Stimulated activated CD8-positive, alpha-beta memory T cell treated with anti-CD3 and anti-CD28 coated beads, Interleukin-12 subunit alpha, Interleukin-12 subunit beta, amount 100 ng/mL, for 4 hours (primary cell): ENCODE measurements around the gene PLPP3.

ENCODE experiments used
- DNase-seq: peaks from one replicate; pipeline ENCODE4 v3.0.0-alpha.2; 2020; ENCODE audit warnings: low read depth

Gene PLPP3

GRCh38 chr1:56576880-56577405, 2.4 kb downstream of the PLPP3 start:
- no peak for DNase-seq

GRCh38 chr1:56575865-56576264, 3.5 kb downstream of the PLPP3 start:
- no peak for DNase-seq

- DNase-seq = no peak
These were observed 4.6 kb downstream of the PLPP3 start for GRCh38 chr1:56574794-56575193.

DNA sequence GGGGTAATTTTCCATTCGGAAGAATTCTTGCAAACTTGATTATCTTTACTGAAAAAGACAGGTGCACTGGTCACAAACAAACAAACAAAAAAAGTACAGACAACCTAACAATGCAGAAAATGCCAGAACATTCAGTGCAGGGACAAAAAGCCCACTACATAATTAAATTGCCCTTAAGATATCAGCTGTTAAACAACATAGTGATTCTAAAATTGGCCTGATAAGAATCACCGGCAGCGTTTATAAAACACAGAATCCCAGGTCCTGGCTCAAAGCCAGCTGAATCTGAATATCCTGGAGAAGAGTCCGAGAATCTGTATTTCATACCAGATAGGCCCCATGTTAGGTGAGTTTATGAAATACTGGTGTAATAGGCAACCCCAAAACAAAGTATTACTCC, 6.1 kb downstream of the PLPP3 start:
- DNase-seq = no peak

- DNase-seq = no peak
These were observed 6.9 kb downstream of the PLPP3 start for GRCh38 chr1:56572334-56573050.

GRCh38 chr1:56571448-56571847, 7.9 kb downstream of the PLPP3 start:
- DNase-seq = no peak

DNA sequence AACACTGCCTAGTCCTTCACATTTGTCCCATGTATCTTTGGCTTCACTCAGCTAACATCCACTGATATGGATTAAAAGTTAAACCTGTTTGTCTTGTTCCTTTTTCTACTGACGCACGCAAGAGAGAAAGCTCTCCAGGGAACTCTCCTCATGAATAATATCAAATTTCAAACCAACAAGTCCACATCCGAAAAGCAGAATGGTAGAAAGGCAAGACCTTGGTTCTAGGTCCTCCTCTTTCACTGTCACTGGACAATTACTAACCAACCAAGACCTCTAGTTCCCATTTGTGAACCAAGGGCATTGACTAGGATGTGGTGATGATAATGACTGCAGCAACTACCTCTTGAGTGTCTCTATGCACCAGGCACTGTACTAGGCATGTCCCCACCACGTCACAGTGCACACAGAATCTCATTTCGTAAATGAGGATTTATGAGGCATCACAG, 8.4 kb downstream of the PLPP3 start:
- no peak for DNase-seq

- DNase-seq = no peak
These were observed 9.7 kb downstream of the PLPP3 start for GRCh38 chr1:56569661-56570060.

DNA sequence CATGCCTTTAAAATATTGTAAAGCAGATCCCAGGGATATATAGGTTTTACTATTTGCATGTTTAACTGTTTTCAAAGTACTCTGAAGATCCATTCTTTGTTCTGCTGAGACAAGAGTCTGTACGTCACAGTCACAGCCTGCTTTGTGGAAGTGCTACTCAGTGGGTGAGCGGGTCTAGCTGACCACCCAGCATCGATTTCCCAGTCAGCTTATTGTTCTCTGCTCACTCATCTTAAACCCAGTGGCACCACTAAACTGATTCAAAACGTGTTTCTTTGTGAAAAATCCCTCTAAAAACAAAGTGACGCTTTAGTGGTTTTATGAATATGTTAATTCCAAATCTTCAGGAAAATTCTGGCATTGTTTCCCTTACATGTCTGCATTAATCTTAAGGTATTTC, 12.4 kb downstream of the PLPP3 start:
- DNase-seq = no peak

DNA sequence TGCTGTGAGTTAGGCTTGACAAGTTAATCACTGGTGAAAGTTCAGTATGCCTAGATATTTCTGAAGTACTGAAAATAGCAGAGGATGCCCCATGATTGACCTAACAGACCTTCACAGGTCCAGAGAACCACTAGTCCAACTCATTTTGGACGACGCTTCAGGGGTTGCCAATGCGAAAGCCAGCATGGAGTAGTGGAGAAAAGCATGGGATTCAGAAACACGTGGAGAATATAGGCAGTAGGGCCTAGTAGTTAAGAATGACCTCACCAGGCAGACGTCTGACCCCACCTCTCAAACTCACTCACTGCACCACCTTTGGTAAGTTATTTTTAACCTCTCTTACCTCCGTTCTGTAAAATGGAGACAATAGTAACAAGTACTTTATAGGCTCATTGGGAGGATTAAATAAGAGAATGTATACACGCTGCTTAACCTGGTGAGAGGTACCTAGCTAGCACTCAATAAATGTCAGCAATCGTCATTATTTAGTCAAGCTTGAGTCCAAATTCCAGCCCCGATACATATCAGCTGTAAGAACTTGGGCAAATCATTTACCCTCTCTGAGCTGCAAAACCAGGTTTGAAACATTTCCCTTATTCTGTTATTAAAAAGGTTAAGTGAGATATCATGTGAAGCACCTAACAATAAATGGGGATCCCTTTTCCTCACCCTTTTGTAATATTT, 13.2 kb downstream of the PLPP3 start:
- no peak for DNase-seq

DNA sequence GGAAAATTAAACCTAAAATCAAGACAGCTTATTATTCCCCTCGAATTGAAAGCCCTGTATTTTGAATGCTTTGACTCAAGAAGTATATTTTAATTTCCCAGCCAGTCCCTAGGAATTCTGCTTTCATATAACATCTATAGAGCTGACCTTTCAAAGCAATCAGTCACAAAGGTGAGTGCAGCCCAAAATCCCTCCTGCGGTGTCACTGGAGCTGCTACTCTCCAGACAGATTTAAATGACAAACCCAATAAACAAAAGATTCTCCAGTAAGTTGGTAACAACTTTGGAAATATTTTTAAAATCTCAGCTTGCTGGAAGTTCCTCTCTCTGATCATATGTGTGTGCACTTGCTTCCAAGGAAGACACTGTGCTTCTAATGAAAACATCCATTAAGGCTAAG, 14.7 kb downstream of the PLPP3 start:
- DNase-seq = no peak

- DNase-seq = no peak
These were observed 15.8 kb downstream of the PLPP3 start for GRCh38 chr1:56563568-56563967.

DNA sequence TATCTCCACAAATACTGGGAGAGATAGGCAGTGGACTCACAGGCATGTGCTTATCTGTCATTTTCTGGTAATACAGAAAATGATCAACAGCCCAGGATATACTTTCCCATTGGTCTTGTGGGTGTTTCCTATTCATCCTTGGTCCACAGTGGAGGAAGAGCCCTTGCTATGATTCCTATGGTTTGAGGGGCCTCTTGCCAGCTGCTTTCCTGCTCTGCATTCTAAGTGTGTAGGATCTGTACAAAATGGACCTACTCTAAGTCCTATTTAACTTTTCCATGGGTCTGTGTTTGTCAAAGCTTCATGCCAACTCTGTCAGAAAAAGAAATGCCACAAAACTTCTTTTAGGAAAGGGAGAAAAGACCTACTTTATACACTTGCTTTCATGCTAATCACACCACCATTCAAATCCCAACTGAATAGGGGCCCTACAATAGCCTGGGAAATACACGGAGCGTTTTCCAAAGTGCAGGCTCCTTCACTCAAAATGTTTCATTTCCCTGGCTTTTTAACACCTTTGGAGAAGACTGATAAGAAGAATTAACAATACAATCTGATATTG, 16.4 kb downstream of the PLPP3 start:
- DNase-seq = no peak

GRCh38 chr1:56561227-56562019, 17.9 kb downstream of the PLPP3 start:
- DNase-seq = no peak

DNA sequence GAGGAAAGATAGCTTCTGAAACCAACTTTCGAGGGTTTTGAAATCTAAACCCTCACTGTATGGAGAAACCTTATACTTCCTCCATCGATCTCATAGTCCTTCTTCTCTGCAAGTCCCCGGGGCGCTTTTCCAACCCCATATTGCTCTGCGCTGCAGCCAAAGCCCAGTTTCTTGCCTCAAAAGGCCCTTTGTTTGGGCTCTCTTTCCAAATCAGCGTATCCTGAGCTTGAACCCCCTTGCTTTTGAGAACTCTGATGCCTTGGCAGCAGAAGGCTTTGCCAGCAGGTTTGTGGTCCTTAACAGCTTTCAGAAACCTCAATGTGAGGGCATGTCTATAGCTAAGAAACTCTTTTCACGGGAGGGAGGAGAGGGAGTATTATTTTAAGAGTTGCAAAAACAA, 21.6 kb downstream of the PLPP3 start:
- DNase-seq = no peak

GRCh38 chr1:56555448-56555847, 23.9 kb downstream of the PLPP3 start:
- DNase-seq = no peak

GRCh38 chr1:56553046-56553445, 26.3 kb downstream of the PLPP3 start:
- DNase-seq = no peak

GRCh38 chr1:56552349-56552748, 27.0 kb downstream of the PLPP3 start:
- no peak for DNase-seq

GRCh38 chr1:56551691-56552090, 27.7 kb downstream of the PLPP3 start:
- no peak for DNase-seq

DNA sequence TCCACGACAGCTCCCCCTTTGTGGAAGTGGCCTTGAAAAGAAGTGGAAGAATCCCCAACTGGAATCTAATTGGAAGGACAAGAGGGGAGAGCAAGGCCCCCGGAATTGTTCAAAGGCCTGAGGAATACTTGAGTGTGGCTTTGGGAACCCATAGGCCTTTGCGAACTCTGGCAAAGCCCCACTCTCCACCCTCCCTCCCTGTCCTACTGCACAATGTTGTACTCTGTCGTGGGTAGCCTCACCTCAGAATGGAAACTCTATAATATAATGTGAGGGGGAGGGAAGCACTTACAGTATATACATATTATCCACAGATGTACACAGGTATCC, 28.5 kb downstream of the PLPP3 start:
- DNase-seq = no peak

DNA sequence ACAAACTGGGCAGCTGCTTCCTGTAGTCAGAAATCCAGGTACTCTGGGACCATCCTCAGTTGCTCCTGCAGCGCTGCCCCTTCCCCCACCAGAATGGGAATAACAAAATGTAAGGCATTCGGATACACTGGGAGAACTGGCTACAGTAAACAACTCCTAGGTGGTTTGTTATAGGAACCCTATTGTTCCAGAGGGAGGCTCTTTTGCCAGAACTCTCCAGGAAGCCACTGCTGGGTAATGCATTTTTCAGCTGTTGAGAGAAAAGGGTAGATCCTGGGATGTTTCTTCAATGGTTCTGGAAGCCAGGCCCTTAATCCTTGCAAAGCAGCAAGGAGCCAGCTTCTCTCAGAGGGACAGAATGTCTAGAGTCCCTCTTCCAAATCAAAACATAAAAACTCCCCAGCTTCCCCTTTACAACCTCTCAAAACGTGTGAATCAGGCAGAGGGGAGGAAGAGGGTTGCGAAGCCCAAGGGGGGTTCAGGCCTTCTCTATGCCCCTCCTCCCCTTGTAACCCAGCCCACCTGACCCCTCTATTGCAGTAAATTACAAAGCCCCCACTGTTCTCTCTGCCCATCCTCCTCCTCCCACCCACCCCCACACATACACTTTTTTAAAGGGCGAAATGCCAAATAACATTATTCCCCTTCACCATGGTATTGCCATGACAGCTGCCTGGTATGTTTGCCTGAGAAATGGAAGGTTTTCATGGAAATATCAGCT, 29.1 kb downstream of the PLPP3 start:
- DNase-seq = no peak

DNA sequence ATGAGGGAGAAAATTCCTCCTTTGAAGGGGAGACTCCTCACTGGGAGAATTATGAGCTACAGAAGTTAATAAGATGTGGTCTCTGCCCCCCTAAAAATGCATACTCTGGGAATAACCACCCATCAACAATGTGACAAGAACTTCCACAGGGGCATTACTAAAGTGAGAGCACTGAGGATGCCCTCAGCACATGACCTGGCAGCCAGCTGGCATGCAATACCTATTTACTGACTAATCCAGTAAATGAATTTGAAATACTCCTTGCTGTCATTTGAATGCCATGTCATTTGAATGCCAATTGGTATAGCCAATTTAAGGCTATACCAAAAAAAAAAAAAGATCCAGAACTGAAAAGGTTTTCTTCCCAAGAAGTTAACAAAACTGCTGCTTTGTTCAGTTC, 30.8 kb downstream of the PLPP3 start:
- DNase-seq = no peak
